G401.6 (cell line): ENCODE results near the gene NRDE2.
"Not testable (repeated sequence)": the region's sequence is repeated elsewhere in the genome, so short reads cannot be mapped to it uniquely, and the experiment has no call there.

ENCODE experiments used
- FAIRE-seq: peaks from 2 replicates; lab custom pipeline; 2012; peaks lifted over from hg19 to GRCh38; lab: Jason Lieb, UNC

Gene NRDE2

GRCh38 chr14:90274019-90274418 is 57.7 kb downstream of the NRDE2 start:
- no peak for FAIRE-seq

DNA sequence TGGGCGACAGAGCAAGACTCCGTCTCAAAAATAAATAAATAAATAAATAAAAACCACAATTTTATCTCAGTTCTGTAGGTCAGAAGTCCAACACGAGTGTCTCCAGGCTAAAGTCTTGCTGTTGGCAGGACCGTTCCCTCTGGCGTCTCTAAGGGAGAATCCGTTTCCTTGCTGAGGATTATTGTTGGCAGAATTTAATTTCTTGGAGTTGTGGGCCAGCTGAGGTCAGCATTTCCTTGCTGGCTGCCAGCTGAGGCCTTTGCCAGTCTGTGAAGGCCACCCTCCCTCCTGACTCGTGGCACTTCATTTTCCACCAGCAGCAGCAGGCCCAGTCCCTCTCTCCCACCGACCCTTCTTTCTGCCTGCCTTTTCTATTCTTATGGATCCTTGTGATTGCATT is 58.2 kb downstream of the NRDE2 start:
- FAIRE-seq, result no peak

DNA sequence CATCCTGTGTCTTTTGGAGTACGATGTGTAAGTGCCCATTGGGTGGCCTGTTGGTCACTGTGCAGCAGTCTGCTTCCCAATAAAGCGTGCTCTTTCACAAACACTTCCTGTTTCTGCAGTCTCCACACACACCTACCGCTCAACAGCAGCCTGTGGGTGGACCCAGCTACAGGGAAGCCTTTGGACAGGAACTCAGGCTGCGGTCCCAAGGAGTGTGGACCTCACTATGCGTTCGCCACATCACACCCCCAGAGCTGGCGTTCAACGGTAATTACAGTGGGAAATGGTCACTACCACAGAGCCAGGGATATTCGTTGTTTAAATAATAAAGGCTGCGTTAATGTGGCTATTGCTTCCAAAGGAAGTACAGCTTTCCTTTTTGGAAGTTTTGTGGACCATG is 59.2 kb downstream of the NRDE2 start:
- no peak for FAIRE-seq

GRCh38 chr14:90268420-90268819 is 63.3 kb downstream of the NRDE2 start:
- FAIRE-seq, result no peak

- no peak for FAIRE-seq
Observed at GRCh38 chr14:90266441-90267154, 65.1 kb downstream of the NRDE2 start.

- FAIRE-seq, result no peak
Observed at GRCh38 chr14:90263748-90264449, 67.8 kb downstream of the NRDE2 start.

GRCh38 chr14:90256354-90257131 is 75.2 kb downstream of the NRDE2 start, which contains the start of gene PSMC1:
TSS of gene PSMC1 (plus strand) at chr14:90256553. CDS start at chr14:90256598, 45 bp downstream.
- FAIRE-seq, result peak; percentile 87

DNA sequence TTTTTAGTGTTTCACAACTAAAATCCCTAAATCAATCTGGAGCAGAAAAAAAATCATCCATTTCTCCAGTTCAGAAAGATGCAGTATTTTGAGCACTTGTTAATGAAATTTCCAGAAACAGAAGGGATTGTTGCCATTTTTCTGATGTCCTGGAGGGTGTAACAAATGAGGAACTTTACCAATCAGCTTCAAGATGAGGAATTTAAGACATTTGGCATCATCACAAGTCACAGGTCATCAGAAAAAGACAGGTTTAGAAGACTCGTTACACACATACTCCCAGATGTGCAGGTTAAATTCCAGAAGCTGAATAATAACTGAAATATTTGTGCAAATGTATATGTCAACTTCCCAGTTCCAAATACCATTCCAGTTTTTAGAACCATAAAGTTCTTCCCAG is 75.9 kb downstream of the NRDE2 start:
- FAIRE-seq, result no peak

GRCh38 chr14:90253826-90254225 is 77.9 kb downstream of the NRDE2 start:
- FAIRE-seq, result no peak

DNA sequence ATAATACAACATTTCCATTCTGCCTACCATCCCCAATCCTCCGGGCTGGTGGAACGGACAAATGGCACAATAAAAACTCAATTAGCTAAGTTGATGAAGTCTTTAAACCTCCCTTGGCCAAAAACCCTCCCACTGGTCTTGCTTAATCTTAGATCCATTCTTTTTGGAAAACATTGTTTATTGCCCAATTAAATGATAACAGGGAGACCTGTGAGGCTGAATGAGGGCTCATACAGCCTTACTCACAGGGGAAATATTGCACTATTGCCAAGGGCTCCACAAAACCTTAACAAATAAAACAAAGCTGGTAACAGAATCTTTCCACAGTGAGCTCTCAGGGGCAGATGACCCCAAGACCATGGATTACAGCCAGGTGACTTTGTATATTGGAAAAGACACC is 83.1 kb downstream of the NRDE2 start:
- no peak for FAIRE-seq

DNA sequence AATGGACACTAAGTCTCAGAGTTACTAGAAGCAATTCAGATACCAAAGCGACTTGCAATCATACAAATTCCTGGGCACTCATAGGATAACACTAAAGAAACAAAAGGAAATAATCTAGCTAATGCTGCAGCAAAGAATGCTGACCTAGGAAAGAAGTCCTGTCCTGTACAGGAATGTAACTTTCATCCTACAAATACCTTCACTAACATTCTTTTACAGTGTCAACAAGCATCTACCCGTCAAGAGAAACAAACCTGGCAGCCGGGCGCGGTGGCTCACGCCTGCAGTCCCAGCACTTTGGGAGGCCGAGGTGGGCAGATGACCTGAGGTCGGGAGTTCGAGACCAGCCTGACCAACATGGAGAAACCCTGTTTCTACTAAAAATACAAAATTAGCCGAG is 84.3 kb downstream of the NRDE2 start:
- FAIRE-seq, result not testable (repeated sequence)

GRCh38 chr14:90246936-90247335 is 84.8 kb downstream of the NRDE2 start:
- no peak for FAIRE-seq

- FAIRE-seq, result no peak
Observed at GRCh38 chr14:90242444-90242843, 89.3 kb downstream of the NRDE2 start.

DNA sequence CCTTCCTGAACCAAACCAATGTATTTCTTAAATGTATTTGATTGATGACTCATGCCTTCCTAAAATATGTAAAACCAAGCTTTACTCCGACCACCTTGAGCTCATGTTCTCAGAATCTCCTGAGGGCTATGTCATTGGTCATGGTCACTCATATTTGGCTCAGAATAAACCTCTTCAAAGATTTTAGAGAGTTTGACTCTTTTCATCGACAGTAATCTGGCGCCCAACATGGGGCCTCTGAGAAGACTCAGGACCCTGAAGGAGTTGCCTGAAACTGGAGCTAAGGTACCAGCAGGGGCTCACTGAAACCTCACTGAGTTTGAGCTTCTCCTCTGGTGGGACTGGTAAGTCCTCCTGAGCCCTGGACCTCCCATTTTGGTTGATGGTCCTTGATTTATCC is 92.6 kb downstream of the NRDE2 start:
- no peak for FAIRE-seq

GRCh38 chr14:90235179-90235976 is 96.4 kb downstream of the NRDE2 start:
- no peak for FAIRE-seq

DNA sequence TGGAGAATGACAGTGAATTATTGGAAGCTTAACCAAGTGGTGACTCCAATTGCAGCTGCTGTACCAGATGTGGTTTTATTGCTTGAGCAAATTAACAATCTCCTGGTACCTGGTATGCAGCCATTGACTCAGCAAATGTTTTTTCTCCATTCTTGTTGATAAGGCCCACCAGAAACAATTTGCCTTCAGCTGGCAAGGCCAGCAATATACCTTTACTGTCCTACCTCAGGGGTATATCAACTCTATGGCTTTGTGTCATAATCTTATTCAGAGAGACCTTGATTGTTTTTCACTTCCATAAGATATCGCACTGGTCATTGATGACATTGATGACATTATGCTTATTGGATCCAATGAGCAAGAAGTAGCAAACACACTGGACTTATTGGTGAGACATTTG is 101.8 kb downstream of the NRDE2 start:
- not testable (repeated sequence) for FAIRE-seq

DNA sequence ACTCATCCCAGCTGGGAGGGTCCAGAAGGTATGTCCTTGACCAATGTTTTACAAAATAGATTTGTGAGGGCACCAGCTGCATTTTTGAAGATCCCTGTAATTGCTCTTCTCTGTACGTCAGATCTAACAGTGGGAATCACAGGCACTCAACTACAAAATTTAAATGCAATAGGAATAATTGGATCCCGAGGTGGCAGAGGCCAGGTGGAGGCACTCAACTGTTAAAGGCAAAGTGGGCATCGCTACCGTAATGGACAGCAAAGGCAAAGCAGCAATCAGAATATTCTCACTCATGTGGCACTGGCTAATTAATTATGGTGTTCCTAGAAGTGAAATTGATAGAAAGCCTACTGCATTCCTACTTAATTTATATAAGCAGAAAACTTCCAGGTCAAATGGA is 103.3 kb downstream of the NRDE2 start:
- no peak for FAIRE-seq
